HepG2 (cell line): ENCODE measurements around the gene TBX6. TPM values are rescaled to one million over a fixed set of nuclear protein-coding genes. Genes with fewer than 3 reads are reported as not detected.

Experiments
- CBX2 ChIP-seq, 2 experiments: fragments of 200-600 bp in 1 of 2; sonication (generic); formaldehyde crosslinking in 1 of 2; IDR thresholded peaks; 2 replicates each; pipeline versions ENCODE4 v1.7.0 to v1.8.1; 2018 to 2022; ENCODE audit warnings: low read depth in 2 of 2, low read length in 1 of 2, mild to moderate bottlenecking in 1 of 2, missing genetic modification reagents in 1 of 2
- CERS6 ChIP-seq: sonication (generic); formaldehyde crosslinking; IDR thresholded peaks from 2 replicates; pipeline ENCODE4 v1.5.0; 2020; ENCODE audit warnings: missing genetic modification reagents
- EP300 ChIP-seq, 3 experiments: sonication (generic) in 1 of 3; formaldehyde crosslinking in 1 of 3; IDR thresholded peaks; 2 replicates each; pipeline versions ENCODE4 v1.5.1 to v1.6.1; 2011 to 2020; ENCODE audit warnings: low read depth in 2 of 3, low read length in 2 of 3, borderline replicate concordance in 1 of 3, improper control_type of control experiment in 1 of 3, mild to moderate bottlenecking in 1 of 3, missing genetic modification reagents in 1 of 3, moderate library complexity in 1 of 3
- FOSL2 ChIP-seq: sonication (generic); formaldehyde crosslinking; IDR thresholded peaks from 2 replicates; pipeline ENCODE4 v1.4.0; 2020; ENCODE audit warnings: missing genetic modification reagents
- GATAD2A ChIP-seq: IDR thresholded peaks from 2 replicates; pipeline ENCODE4 v1.6.1; 2016
- HNF4A ChIP-seq: sonication (generic); formaldehyde crosslinking; IDR thresholded peaks from 2 replicates; pipeline ENCODE4 v1.4.0; 2020; ENCODE audit warnings: missing genetic modification reagents
- KLF15 ChIP-seq: sonication (generic); formaldehyde crosslinking; IDR thresholded peaks from 2 replicates; pipeline ENCODE4 v1.8.1; 2023; ENCODE audit warnings: borderline replicate concordance, mild to moderate bottlenecking, inconsistent platforms, missing genetic modification reagents, mixed read lengths
- MBD4 ChIP-seq: IDR thresholded peaks from 2 replicates; pipeline ENCODE4 v1.6.1; 2012; ENCODE audit warnings: low read length, inconsistent platforms, borderline replicate concordance
- RORA ChIP-seq: sonication (generic); formaldehyde crosslinking; IDR thresholded peaks from 2 replicates; pipeline ENCODE4 v1.5.0; 2020; ENCODE audit warnings: mild to moderate bottlenecking, missing genetic modification reagents, moderate library complexity
- SKIL ChIP-seq: sonication (generic); formaldehyde crosslinking; IDR thresholded peaks from 2 replicates; pipeline ENCODE4 v1.8.0; 2022; ENCODE audit warnings: missing genetic modification reagents, mild to moderate bottlenecking, moderate library complexity, borderline replicate concordance
- SSRP1 ChIP-seq: IDR thresholded peaks from 2 replicates; pipeline ENCODE4 v1.6.1; 2016; ENCODE audit warnings: control low read depth
- TARDBP ChIP-seq: sonication (generic); formaldehyde crosslinking; IDR thresholded peaks from 2 replicates; pipeline ENCODE4 v1.8.0; 2022; ENCODE audit warnings: mild to moderate bottlenecking, missing genetic modification reagents
- TCF7L2 ChIP-seq: IDR thresholded peaks from 2 replicates; pipeline ENCODE4 v1.6.1; 2011; ENCODE audit warnings: mild to moderate bottlenecking, low read depth, low read length, moderate library complexity
- TFDP2 ChIP-seq: sonication (generic); formaldehyde crosslinking; IDR thresholded peaks from 2 replicates; pipeline ENCODE4 v1.4.0; 2020; ENCODE audit warnings: missing genetic modification reagents
- TFE3 ChIP-seq: IDR thresholded peaks from 2 replicates; pipeline ENCODE4 v1.6.1; 2016
- ZNF367 ChIP-seq: sonication (generic); formaldehyde crosslinking; IDR thresholded peaks from 2 replicates; pipeline ENCODE4 v1.4.0; 2020; ENCODE audit warnings: missing genetic modification reagents, borderline replicate concordance
- ZNF430 ChIP-seq: sonication (generic); formaldehyde crosslinking; IDR thresholded peaks from 2 replicates; pipeline ENCODE4 v1.9.0; 2021; ENCODE audit warnings: mild to moderate bottlenecking, missing genetic modification reagents
- ZNF441 ChIP-seq: sonication (generic); formaldehyde crosslinking; IDR thresholded peaks from 2 replicates; pipeline ENCODE4 v1.7.0; 2021; ENCODE audit warnings: missing genetic modification reagents, borderline replicate concordance
- ZNF589 ChIP-seq: sonication (generic); formaldehyde crosslinking; conservative IDR thresholded peaks from 2 replicates; pipeline ENCODE4 v1.8.0; 2022; ENCODE audit warnings: mild to moderate bottlenecking, moderate library complexity, missing genetic modification reagents
- ZNF703 ChIP-seq: sonication (generic); formaldehyde crosslinking; IDR thresholded peaks from 2 replicates; pipeline ENCODE4 v1.5.1; 2020; ENCODE audit warnings: missing genetic modification reagents, mild to moderate bottlenecking, moderate library complexity, borderline replicate concordance
- ZNF740 ChIP-seq: sonication (generic); formaldehyde crosslinking; IDR thresholded peaks from 2 replicates; pipeline ENCODE4 v1.4.0; 2020; ENCODE audit warnings: missing genetic modification reagents
- ZNF780A ChIP-seq: sonication (generic); formaldehyde crosslinking; IDR thresholded peaks from 2 replicates; pipeline ENCODE4 v1.8.0; 2022; ENCODE audit warnings: mild to moderate bottlenecking, missing genetic modification reagents, moderate library complexity
- ZNF792 ChIP-seq: IDR thresholded peaks from 2 replicates; pipeline ENCODE4 v1.6.1; 2016
- polyA plus RNA-seq, 8 experiments: library from polyadenylated mRNA; depleted of rRNA in 3 of 8; stranded (reverse) in 7 of 8; unstranded in 1 of 8; fragments of >200 nt; fragmentation: Illumina TruSeq in 4 of 8; extraction: Trizol in 4 of 8; gene quantifications; 2 replicates each; pipeline versions ENCODE4 v1.2.1 to v1.2.3, GENCODE V29; 2011 to 2016; ENCODE audit warnings: low read depth in 4 of 8, missing spikeins in 1 of 8, mixed read lengths in 1 of 8; ENCODE audit not compliant: insufficient read depth in 1 of 8
- total RNA-seq, 5 experiments: library from RNA; depleted of rRNA; stranded (reverse); fragments of >200 nt; fragmentation: Illumina TruSeq; extraction: Trizol; gene quantifications; 2 replicates each; pipeline ENCODE4 v1.2.3, GENCODE V29; 2016; ENCODE audit warnings: low read depth in 1 of 5

The TBX6 gene
- total and polyA plus RNA-seq, 2 of the 13 experiments (the other 11 are each of a cell fraction or from before 2014, with no cell fraction given): 0.24 to 0.42 TPM

GRCh38 chr16:30091474-30092372 is at the start of gene TBX6 (continued):
- TF ChIP-seq TFE3 (CRISPR knock-in tag) (no peak), ZNF703 (no peak; the same call in 1 of the 2 replicates), CBX2 (IDR thresholded peaks at IDR 0.05; ENCODE audit: low read depth, low read length) (no peak), CBX2 (CRISPR knock-in tag; IDR thresholded peaks at IDR 0.05; ENCODE audit: low read depth) (no peak), ZNF430 (CRISPR knock-in tag) (no peak), TARDBP (CRISPR knock-in tag) (peak; percentile 77), RORA (CRISPR knock-in tag) (no peak), MBD4 (no peak), SSRP1 (0 out of 2 replicates have a peak, but pooled peaks have one; percentile 39), ZNF367 (no peak), ZNF740 (CRISPR knock-in tag) (no peak; the same call in 1 of the 2 replicates), ZNF792 (CRISPR knock-in tag) (peak; percentile 59; the same call in 1 of the 2 replicates), ZNF780A (no peak), ZNF441 (CRISPR knock-in tag) (no peak), HNF4A (CRISPR knock-in tag) (no peak; the same call in 1 of the 2 replicates), FOSL2 (CRISPR knock-in tag) (peak; percentile 50), TFDP2 (CRISPR knock-in tag) (peak; percentile 90), GATAD2A (CRISPR knock-in tag) (0 out of 2 replicates have a peak, but pooled peaks have one; percentile 31), TCF7L2 (no peak), SKIL (CRISPR knock-in tag) (no peak; the same call in 1 of the 2 replicates), KLF15 (CRISPR knock-in tag) (no peak), EP300 (IDR thresholded peaks at IDR 0.05; ENCODE audit: low read depth in 2 of 2, low read length in 2 of 2) (no peak), EP300 (CRISPR knock-in tag; IDR thresholded peaks at IDR 0.05; ENCODE audit: borderline replicate concordance) (0 out of 2 replicates have a peak, but pooled peaks have one; percentile 25), CERS6 (CRISPR knock-in tag) (no peak), ZNF589 (0 out of 2 replicates have a peak, but pooled peaks have one; percentile 48)
